Measurements from ENCODE around the gene REXO1.

- TF ChIP-seq CTCF (IDR thresholded peaks at IDR 0.05) = no peak
- TF ChIP-seq POLR2A (IDR thresholded peaks at IDR 0.05) = no peak
Observed at GRCh38 chr19:1814391-1814790, 33.9 kb downstream of the REXO1 start.
